ENCODE measurements around the gene CCDC18. TPM values are rescaled to one million over a fixed set of nuclear protein-coding genes. Genes with fewer than 3 reads are reported as not detected.
A peak's percentile ranks its signal among the peaks of the same experiment; 100 is the strongest.
"Not testable (repeated sequence)": the region's sequence is repeated elsewhere in the genome, so short reads cannot be mapped to it uniquely, and the experiment has no call there.

Gene CCDC18
- total RNA-seq: 2.2 and 3.1 TPM in 2 replicates
- 1.4 TPM for polyA plus RNA-seq (2012)

- peak; percentile 22 for DNase-seq (ENCODE audit: low read depth)
These were observed at the start of gene CCDC18 for GRCh38 chr1:93180723-93181613. Gene CCDC18 (plus strand): TSS chr1:93180724. CDS start chr1:93183362, 2,638 bp downstream.

GRCh38 chr1:93132638-93133037, 47.9 kb upstream of the CCDC18 start:
- DNase-seq (ENCODE audit: low read depth): no peak

GRCh38 chr1:93136445-93136844, 44.1 kb upstream of the CCDC18 start:
- no peak for DNase-seq (ENCODE audit: low read depth)

GRCh38 chr1:93137604-93138292, 42.8 kb upstream of the CCDC18 start:
- no peak for DNase-seq (ENCODE audit: low read depth)

- DNase-seq (ENCODE audit: low read depth): no peak
These were observed 40.4 kb upstream of the CCDC18 start for GRCh38 chr1:93140106-93140505.

- DNase-seq (ENCODE audit: low read depth): no peak
These were observed 38.4 kb upstream of the CCDC18 start for GRCh38 chr1:93142161-93142560.

GRCh38 chr1:93143136-93143535, 37.4 kb upstream of the CCDC18 start:
- DNase-seq (ENCODE audit: low read depth): no peak

- no peak for DNase-seq (ENCODE audit: low read depth)
These were observed 36.8 kb upstream of the CCDC18 start for GRCh38 chr1:93143769-93144168.

GRCh38 chr1:93148001-93148400, 32.5 kb upstream of the CCDC18 start:
- peak; percentile 11 for DNase-seq (ENCODE audit: low read depth)

- DNase-seq (ENCODE audit: low read depth): no peak
These were observed 29.8 kb upstream of the CCDC18 start for GRCh38 chr1:93150729-93151128.

- DNase-seq (ENCODE audit: low read depth): no peak
These were observed 29.1 kb upstream of the CCDC18 start for GRCh38 chr1:93151474-93151873.

- DNase-seq (ENCODE audit: low read depth): no peak
These were observed 27.7 kb upstream of the CCDC18 start for GRCh38 chr1:93152835-93153234.

GRCh38 chr1:93154898-93155297, 25.6 kb upstream of the CCDC18 start:
- DNase-seq (ENCODE audit: low read depth): no peak

- no peak for DNase-seq (ENCODE audit: low read depth)
These were observed 25.2 kb upstream of the CCDC18 start for GRCh38 chr1:93155335-93155734.

- DNase-seq (ENCODE audit: low read depth): no peak
These were observed 21.2 kb upstream of the CCDC18 start for GRCh38 chr1:93159337-93159736.

GRCh38 chr1:93163314-93163713, 17.2 kb upstream of the CCDC18 start:
- DNase-seq (ENCODE audit: low read depth): not testable (repeated sequence)

GRCh38 chr1:93164816-93165215, 15.7 kb upstream of the CCDC18 start:
- no peak for DNase-seq (ENCODE audit: low read depth)

GRCh38 chr1:93165895-93166294, 14.6 kb upstream of the CCDC18 start:
- DNase-seq (ENCODE audit: low read depth): not testable (repeated sequence)

GRCh38 chr1:93167006-93167405, 13.5 kb upstream of the CCDC18 start:
- DNase-seq (ENCODE audit: low read depth): no peak

GRCh38 chr1:93170141-93170678, 10.3 kb upstream of the CCDC18 start:
- not testable (repeated sequence) for DNase-seq (ENCODE audit: low read depth)

GRCh38 chr1:93171549-93172034, 8.9 kb upstream of the CCDC18 start:
- no peak for DNase-seq (ENCODE audit: low read depth)

GRCh38 chr1:93172778-93173177, 7.7 kb upstream of the CCDC18 start:
- no peak for DNase-seq (ENCODE audit: low read depth)

Data from myocyte (in vitro differentiated cells).